ENCODE results near the gene BICD1.

BICD1 gene

DNA sequence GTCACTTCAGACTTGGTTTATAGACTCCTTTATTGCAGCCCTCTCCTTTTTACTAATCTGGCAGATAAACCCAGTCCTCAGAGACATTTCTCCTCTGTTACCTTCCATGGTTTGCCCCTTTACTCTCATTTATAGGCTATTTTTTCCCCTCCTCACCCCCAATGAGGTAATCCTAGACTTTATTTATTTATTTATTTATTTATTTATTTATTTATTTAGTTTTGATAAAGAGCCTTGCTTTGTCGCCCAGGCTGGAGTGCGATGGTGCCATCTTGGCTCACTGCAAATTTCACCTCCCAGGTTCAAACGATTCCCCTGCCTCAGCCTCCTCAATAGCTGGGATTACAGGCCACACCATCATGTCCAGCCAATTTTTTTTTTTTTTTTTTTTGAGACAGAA is 301.1 kb downstream of the BICD1 start:
- no peak for DNase-seq (ENCODE audit: low spot score)

DNA sequence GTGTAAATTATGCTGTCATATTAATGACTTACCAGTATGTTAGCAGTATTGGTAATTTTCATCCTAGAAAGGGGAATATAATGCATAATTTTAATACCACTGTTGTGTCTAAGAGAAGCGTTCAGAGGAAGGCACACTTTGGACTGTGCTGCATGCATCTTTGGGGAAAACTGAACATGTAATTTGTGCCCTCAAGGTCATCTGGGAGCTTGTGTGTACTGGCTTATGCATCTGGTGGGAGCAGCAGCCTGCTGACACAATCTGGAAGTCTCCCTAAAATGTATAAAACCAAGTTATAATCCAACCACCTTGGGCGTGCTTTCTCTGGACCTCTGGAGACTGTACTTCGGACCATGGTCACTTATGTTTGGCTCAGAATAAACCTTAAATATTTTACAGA is 306.8 kb downstream of the BICD1 start:
- no peak for DNase-seq (ENCODE audit: low spot score)

- DNase-seq (ENCODE audit: low spot score): no peak
Measured at GRCh38 chr12:32418221-32418620, 311.6 kb downstream of the BICD1 start.

DNA sequence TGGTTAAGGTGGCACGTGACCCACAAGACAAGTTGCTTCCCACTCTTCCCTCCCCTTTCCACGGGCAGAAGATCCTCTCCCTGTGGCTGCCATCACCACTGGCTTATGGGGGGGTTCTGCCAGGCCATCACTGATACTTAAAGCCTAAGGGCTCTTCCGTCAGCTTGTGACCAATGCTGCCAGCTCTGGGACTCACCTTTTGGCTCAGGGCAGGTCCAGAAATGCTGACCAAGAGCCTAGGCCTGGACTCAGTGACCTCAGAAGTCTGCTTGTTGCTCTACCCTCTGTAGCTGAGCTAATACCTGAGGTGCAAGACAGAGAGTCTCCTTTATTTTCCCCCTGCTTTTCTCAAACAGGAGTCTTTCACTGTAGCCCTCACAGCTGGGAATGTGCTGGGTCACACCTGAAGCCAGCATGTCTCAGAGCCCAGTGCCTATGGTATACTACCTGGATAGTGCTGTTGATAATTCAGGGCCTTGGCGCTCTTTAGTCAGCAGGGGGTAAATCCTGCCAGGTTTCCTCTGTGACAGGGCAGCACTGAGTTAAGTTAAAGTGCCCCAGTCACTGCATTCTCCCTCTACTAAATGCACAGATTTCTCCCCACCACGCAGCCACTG is 312.4 kb downstream of the BICD1 start:
- DNase-seq (ENCODE audit: low spot score): no peak

DNA sequence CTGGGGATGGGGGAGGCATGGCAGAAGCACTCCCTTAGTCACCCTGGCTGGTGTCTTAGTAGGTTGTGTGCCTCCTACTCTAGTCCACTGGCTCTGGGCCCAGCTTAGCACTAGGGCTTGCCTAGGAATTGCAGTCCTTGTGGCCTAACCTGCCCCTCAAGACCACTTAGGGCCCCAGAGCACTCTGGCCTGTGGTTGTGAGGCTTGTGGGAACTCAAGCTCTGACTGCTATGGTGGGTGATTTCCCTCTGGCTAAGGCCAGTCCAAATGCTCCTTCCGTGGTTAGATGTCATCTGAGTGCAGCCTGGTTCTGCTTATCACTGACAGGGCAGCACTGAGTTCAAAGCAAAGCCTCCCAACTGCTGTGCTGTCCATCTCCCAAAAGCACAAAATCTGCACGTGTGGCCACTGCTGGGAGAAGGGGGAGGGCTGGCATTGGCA is 312.9 kb downstream of the BICD1 start:
- no peak for DNase-seq (ENCODE audit: low spot score)

- DNase-seq (ENCODE audit: low spot score): no peak
Measured at GRCh38 chr12:32420356-32420755, 313.7 kb downstream of the BICD1 start.

DNA sequence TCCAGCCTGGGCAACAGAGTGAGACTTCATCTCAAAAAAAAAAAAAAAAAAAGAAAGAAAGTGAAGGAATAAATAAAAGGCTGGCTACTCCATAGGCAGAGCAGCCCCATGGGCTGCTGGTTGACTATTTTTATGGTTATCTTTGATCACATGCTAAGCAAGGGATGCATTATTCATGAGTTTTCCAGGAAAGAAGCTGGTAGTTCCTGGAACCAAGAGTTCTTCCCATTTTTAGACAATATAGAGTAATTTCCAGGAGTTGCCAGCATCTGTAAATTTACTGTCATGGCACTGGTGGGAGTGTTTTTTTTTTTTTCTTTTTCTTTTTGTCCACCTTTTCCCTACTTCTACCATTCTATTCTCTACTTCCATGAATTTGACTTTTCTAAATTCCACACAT is 316.9 kb downstream of the BICD1 start:
- DNase-seq (ENCODE audit: low spot score): no peak

- no peak for DNase-seq (ENCODE audit: low spot score)
Measured at GRCh38 chr12:32431025-32431424, 324.4 kb downstream of the BICD1 start.

All from kidney capillary endothelial cell (primary cell).